Mammary epithelial cell (primary cell): ENCODE data around the gene TFIP11.

Experiments used
- CTCF ChIP-seq, 2 donors: IDR thresholded peaks in 1 of 2; conservative IDR thresholded peaks in 1 of 2; 2 replicates each; pipeline ENCODE4 v1.5.1; 2011 to 2012; ENCODE audit warnings: inconsistent platforms in 2 of 2, low read length in 2 of 2, mild to moderate bottlenecking in 2 of 2, control low read depth in 1 of 2, low read depth in 1 of 2; ENCODE audit not compliant: insufficient read depth in 1 of 2; ENCODE audit errors: extremely low read depth in 1 of 2
- EZH2 ChIP-seq: IDR thresholded peaks from 2 replicates; pipeline ENCODE4 v1.6.1; 2012; ENCODE audit warnings: low read length, inconsistent platforms, borderline replicate concordance

GRCh38 chr22:26556904-26557303 lies 44.6 kb upstream of the TFIP11 start:
- TF ChIP-seq CTCF (conservative IDR thresholded peaks at IDR 0.05 in 1 of 2, IDR thresholded peaks at IDR 0.05 in 1 of 2; ENCODE audit: extremely low read depth in 1 of 2, insufficient read depth in 1 of 2, low read depth in 1 of 2, low read length in 2 of 2) (no peak), EZH2 (no peak)
